GM23338 (cell line): ENCODE results near the gene VRK3. TPM values are rescaled to one million over a fixed set of nuclear protein-coding genes. Genes with fewer than 3 reads are reported as not detected.

ENCODE experiments used
- ATAC-seq: fragments of 200-7000 bp; cut with Tn5 transposase; 3 replicates; pipeline ENCODE4 v1.9.1; 2020
- DNase-seq: peaks from one replicate; pipeline ENCODE4 v3.0.0-alpha.2; 2015; ENCODE audit warnings: low spot score
- H2AFZ ChIP-seq: fragments of 200-600 bp; sonication (generic); 2 replicates; pipeline ENCODE4 v1.8.0; 2016; ENCODE audit warnings: antibody characterized with exemption, mild to moderate bottlenecking, moderate library complexity
- H3F3A ChIP-seq: fragments of 200-600 bp; sonication (generic); replicated peaks from 2 replicates; pipeline ENCODE4 v1.8.0; 2017; ENCODE audit warnings: antibody characterized with exemption, mixed run types, low read depth
- H3K27ac ChIP-seq: fragments of 200-600 bp; sonication (generic); 2 replicates; pipeline ENCODE4 v1.6.1; 2016; ENCODE audit warnings: low read depth
- H3K27me3 ChIP-seq: fragments of 200-600 bp; sonication (generic); 2 replicates; pipeline ENCODE4 v1.8.0; 2016; ENCODE audit warnings: mild to moderate bottlenecking, mixed run types, moderate library complexity; ENCODE audit not compliant: insufficient read depth
- H3K36me3 ChIP-seq: fragments of 200-600 bp; sonication (generic); 2 replicates; pipeline ENCODE4 v1.8.0; 2016; ENCODE audit warnings: mild to moderate bottlenecking; ENCODE audit not compliant: insufficient read depth
- H3K4me1 ChIP-seq: fragments of 200-600 bp; sonication (generic); 2 replicates; pipeline ENCODE4 v1.8.0; 2016; ENCODE audit warnings: mild to moderate bottlenecking, moderate library complexity; ENCODE audit not compliant: insufficient read depth
- H3K4me2 ChIP-seq: fragments of 200-600 bp; sonication (generic); 2 replicates; pipeline ENCODE4 v1.7.1; 2017; ENCODE audit warnings: mixed run types
- H3K4me3 ChIP-seq: fragments of 200-600 bp; sonication (generic); 2 replicates; pipeline ENCODE4 v1.6.1; 2016; ENCODE audit warnings: mixed run types
- H3K79me2 ChIP-seq: fragments of 200-600 bp; sonication (generic); replicated peaks from 2 replicates; pipeline ENCODE4 v1.8.0; 2017; ENCODE audit warnings: mild to moderate bottlenecking; ENCODE audit not compliant: insufficient read depth
- H3K9me2 ChIP-seq: fragments of 200-600 bp; sonication (generic); 2 replicates; pipeline ENCODE4 v1.8.0; 2017; ENCODE audit not compliant: insufficient read depth
- H4K20me1 ChIP-seq: fragments of 200-600 bp; sonication (generic); replicated peaks from 2 replicates; pipeline ENCODE4 v1.8.0; 2017; ENCODE audit warnings: mild to moderate bottlenecking; ENCODE audit not compliant: insufficient read depth
- H3K27ac Mint-ChIP-seq: 2 replicates; pipeline ENCODE4 v1.8.0; 2020; ENCODE audit warnings: inconsistent platforms, mild to moderate bottlenecking, moderate library complexity, mixed read lengths
- H3K27me3 Mint-ChIP-seq: 3 replicates; pipeline ENCODE4 v1.8.0; 2022; ENCODE audit warnings: low read depth, mild to moderate bottlenecking, moderate library complexity, mixed read lengths, inconsistent platforms; ENCODE audit not compliant: insufficient read depth, poor library complexity
- H3K36me3 Mint-ChIP-seq: 3 replicates; pipeline ENCODE4 v1.8.0; 2021; ENCODE audit warnings: low read depth, mild to moderate bottlenecking, inconsistent platforms, moderate library complexity, mixed read lengths
- H3K4me1 Mint-ChIP-seq: 3 replicates; pipeline ENCODE4 v1.8.0; 2020; ENCODE audit warnings: mild to moderate bottlenecking, inconsistent platforms, mixed read lengths
- H3K4me3 Mint-ChIP-seq: 3 replicates; pipeline ENCODE4 v1.8.0; 2021; ENCODE audit warnings: moderate library complexity, mild to moderate bottlenecking, inconsistent platforms, mixed read lengths
- H3K9me3 Mint-ChIP-seq: 3 replicates; pipeline ENCODE4 v1.8.0; 2020; ENCODE audit warnings: moderate library complexity, mild to moderate bottlenecking, inconsistent platforms, mixed read lengths
- EZH2phosphoT487 ChIP-seq: fragments of 200-600 bp; sonication (generic); IDR thresholded peaks from one replicate; pipeline ENCODE4 v1.8.1; 2018; ENCODE audit warnings: antibody characterized with exemption; ENCODE audit not compliant: unreplicated experiment
- JUNB ChIP-seq: IDR thresholded peaks from one replicate; pipeline ENCODE4 v1.6.1; 2016; ENCODE audit warnings: antibody characterized with exemption; ENCODE audit not compliant: unreplicated experiment
- NANOG ChIP-seq: IDR thresholded peaks from 2 replicates; pipeline ENCODE4 v1.6.1; 2016; ENCODE audit warnings: antibody characterized with exemption, borderline replicate concordance
- polyA plus RNA-seq: library from polyadenylated mRNA; unstranded; fragments of >200 nt; fragmentation: Nextera tagmentation; extraction: Ambion mirVana; gene quantifications from 2 replicates; pipeline ENCODE4 v1.2.1, GENCODE V29; 2016
- total RNA-seq: library from RNA; depleted of rRNA; stranded (reverse); fragments of >200 nt; shearing (Covaris generic); gene quantifications from 2 replicates; pipeline ENCODE4 v1.2.3, GENCODE V29; 2014
- TF ChIP-seq, protein P1 (sequence below), 2 experiments: fragments of 200-600 bp in 1 of 2; sonication (generic) in 1 of 2; conservative IDR thresholded peaks; 2 replicates each; pipeline versions ENCODE4 v1.5.1 to v1.6.1; 2016 to 2017; ENCODE audit warnings: antibody characterized with exemption in 2 of 2, low read depth in 2 of 2, mild to moderate bottlenecking in 2 of 2, moderate library complexity in 1 of 2
- TF ChIP-seq, protein P2 (sequence below): fragments of 250-450 bp; sonication (Bioruptor Pico); IDR thresholded peaks from 2 replicates; pipeline ENCODE4 v1.5.0; 2020; ENCODE audit warnings: mild to moderate bottlenecking, moderate library complexity

Gene VRK3
- total and polyA plus RNA-seq, 2 experiments from 2014 or later: 17.4 to 29.1 TPM

DNA sequence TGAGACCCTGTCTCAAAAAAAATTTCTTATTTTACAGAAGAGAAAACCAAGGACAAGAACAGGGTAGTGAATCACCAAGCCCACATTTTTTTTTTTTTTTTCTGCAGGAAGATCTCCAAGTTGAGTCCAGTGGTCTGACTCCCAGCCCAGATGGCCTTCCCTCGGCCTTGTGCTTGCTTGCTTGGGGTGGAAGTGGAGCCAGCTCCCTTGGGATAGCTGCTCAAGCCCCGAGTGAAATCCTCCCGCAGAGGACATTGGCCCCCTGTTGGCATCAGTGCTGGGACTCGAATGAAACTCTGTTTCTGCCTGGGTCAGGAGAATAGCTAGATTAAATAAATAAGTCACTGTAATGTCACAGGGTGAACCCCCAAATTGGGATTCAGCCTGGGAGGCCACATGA, 86.5 kb downstream of the VRK3 start (continued):
- TF ChIP-seq, protein P1, sequence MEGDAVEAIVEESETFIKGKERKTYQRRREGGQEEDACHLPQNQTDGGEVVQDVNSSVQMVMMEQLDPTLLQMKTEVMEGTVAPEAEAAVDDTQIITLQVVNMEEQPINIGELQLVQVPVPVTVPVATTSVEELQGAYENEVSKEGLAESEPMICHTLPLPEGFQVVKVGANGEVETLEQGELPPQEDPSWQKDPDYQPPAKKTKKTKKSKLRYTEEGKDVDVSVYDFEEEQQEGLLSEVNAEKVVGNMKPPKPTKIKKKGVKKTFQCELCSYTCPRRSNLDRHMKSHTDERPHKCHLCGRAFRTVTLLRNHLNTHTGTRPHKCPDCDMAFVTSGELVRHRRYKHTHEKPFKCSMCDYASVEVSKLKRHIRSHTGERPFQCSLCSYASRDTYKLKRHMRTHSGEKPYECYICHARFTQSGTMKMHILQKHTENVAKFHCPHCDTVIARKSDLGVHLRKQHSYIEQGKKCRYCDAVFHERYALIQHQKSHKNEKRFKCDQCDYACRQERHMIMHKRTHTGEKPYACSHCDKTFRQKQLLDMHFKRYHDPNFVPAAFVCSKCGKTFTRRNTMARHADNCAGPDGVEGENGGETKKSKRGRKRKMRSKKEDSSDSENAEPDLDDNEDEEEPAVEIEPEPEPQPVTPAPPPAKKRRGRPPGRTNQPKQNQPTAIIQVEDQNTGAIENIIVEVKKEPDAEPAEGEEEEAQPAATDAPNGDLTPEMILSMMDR (conservative IDR thresholded peaks at IDR 0.05; ENCODE audit: low read depth in 2 of 2): no peak

GRCh38 chr19:49937750-49938381, 87.3 kb downstream of the VRK3 start:
- no peaks in the 10 kb centered on the region for H3K9me3 Mint-ChIP-seq
- Histone ChIP-seq H3K9me2 (no peaks in the 10 kb centered on the region), H3K36me3 (no peaks in the 10 kb centered on the region), H3K4me2 (peak overlapping the region; percentile 79), H3K4me3 (peak overlapping the region; percentile 49), H2AFZ (peak overlapping the region; percentile 61; the same call in 1 of the 2 replicates), H3K79me2 (no peaks in the 10 kb centered on the region), H3K27ac (no peak overlapping the region), H4K20me1 (no peaks in the 10 kb centered on the region), H3F3A (0 out of 2 replicates have a peak, but pooled peaks cover 4% of the 10 kb centered on the region), H3K27me3 (no peaks in the 10 kb centered on the region), H3K4me1 (no peaks in the 10 kb centered on the region; the same call in 1 of the 2 replicates)
- H3K36me3 Mint-ChIP-seq: peaks cover 9% of the 10 kb centered on the region
- H3K4me3 Mint-ChIP-seq: no peak overlapping the region
- DNase-seq (peak; percentile 94), ATAC-seq (peak; percentile 90)
- TF ChIP-seq JUNB: no peak
- TF ChIP-seq, protein P1 (conservative IDR thresholded peaks at IDR 0.05; ENCODE audit: low read depth in 2 of 2): peak; percentile 98 to 99
- no peaks in the 10 kb centered on the region for H3K4me1 Mint-ChIP-seq
- H3K27me3 Mint-ChIP-seq: peaks cover 11% of the 10 kb centered on the region
- no peak overlapping the region for H3K27ac Mint-ChIP-seq

DNA sequence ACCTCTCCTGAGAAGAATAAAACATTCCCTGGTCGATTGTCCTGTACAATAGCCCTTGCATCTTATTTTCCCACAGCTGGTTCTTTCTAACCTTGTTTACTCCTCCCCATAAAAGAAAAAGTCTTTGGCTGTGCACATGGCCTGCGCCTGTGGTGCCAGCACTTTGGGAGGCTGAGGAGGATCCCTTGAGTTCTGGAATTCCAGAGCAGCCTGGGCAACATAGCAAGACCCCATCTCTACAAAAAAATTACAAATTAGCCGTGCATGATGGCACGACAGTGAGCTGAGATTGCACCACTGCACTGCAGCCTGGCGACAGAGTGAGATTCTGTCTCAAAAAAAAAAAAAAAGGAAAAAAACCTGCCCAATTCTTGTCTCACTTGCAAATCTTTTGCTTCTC, 88.6 kb downstream of the VRK3 start:
- Histone ChIP-seq H3K27me3 (no peaks in the 10 kb centered on the region), H3F3A (0 out of 2 replicates have a peak, but pooled peaks cover 4% of the 10 kb centered on the region), H3K27ac (no peak overlapping the region), H3K79me2 (peaks cover 4% of the 10 kb centered on the region; the same call in 1 of the 2 replicates), H4K20me1 (no peaks in the 10 kb centered on the region), H2AFZ (no peak overlapping the region), H3K4me3 (no peak overlapping the region), H3K36me3 (no peaks in the 10 kb centered on the region), H3K9me2 (no peaks in the 10 kb centered on the region), H3K4me1 (no peaks in the 10 kb centered on the region; the same call in 1 of the 2 replicates), H3K4me2 (no peak overlapping the region)
- H3K9me3 Mint-ChIP-seq: peaks cover 3% of the 10 kb centered on the region; the same call in 2 of the 3 replicates
- ATAC-seq (no peak), DNase-seq (no peak)
- H3K27me3 Mint-ChIP-seq: peaks cover 9% of the 10 kb centered on the region
- H3K4me1 Mint-ChIP-seq: peaks cover 4% of the 10 kb centered on the region; the same call in 2 of the 3 replicates
- H3K4me3 Mint-ChIP-seq: no peak overlapping the region
- H3K36me3 Mint-ChIP-seq: peaks cover 16% of the 10 kb centered on the region
- no peak overlapping the region for H3K27ac Mint-ChIP-seq
- TF ChIP-seq, protein P2, sequence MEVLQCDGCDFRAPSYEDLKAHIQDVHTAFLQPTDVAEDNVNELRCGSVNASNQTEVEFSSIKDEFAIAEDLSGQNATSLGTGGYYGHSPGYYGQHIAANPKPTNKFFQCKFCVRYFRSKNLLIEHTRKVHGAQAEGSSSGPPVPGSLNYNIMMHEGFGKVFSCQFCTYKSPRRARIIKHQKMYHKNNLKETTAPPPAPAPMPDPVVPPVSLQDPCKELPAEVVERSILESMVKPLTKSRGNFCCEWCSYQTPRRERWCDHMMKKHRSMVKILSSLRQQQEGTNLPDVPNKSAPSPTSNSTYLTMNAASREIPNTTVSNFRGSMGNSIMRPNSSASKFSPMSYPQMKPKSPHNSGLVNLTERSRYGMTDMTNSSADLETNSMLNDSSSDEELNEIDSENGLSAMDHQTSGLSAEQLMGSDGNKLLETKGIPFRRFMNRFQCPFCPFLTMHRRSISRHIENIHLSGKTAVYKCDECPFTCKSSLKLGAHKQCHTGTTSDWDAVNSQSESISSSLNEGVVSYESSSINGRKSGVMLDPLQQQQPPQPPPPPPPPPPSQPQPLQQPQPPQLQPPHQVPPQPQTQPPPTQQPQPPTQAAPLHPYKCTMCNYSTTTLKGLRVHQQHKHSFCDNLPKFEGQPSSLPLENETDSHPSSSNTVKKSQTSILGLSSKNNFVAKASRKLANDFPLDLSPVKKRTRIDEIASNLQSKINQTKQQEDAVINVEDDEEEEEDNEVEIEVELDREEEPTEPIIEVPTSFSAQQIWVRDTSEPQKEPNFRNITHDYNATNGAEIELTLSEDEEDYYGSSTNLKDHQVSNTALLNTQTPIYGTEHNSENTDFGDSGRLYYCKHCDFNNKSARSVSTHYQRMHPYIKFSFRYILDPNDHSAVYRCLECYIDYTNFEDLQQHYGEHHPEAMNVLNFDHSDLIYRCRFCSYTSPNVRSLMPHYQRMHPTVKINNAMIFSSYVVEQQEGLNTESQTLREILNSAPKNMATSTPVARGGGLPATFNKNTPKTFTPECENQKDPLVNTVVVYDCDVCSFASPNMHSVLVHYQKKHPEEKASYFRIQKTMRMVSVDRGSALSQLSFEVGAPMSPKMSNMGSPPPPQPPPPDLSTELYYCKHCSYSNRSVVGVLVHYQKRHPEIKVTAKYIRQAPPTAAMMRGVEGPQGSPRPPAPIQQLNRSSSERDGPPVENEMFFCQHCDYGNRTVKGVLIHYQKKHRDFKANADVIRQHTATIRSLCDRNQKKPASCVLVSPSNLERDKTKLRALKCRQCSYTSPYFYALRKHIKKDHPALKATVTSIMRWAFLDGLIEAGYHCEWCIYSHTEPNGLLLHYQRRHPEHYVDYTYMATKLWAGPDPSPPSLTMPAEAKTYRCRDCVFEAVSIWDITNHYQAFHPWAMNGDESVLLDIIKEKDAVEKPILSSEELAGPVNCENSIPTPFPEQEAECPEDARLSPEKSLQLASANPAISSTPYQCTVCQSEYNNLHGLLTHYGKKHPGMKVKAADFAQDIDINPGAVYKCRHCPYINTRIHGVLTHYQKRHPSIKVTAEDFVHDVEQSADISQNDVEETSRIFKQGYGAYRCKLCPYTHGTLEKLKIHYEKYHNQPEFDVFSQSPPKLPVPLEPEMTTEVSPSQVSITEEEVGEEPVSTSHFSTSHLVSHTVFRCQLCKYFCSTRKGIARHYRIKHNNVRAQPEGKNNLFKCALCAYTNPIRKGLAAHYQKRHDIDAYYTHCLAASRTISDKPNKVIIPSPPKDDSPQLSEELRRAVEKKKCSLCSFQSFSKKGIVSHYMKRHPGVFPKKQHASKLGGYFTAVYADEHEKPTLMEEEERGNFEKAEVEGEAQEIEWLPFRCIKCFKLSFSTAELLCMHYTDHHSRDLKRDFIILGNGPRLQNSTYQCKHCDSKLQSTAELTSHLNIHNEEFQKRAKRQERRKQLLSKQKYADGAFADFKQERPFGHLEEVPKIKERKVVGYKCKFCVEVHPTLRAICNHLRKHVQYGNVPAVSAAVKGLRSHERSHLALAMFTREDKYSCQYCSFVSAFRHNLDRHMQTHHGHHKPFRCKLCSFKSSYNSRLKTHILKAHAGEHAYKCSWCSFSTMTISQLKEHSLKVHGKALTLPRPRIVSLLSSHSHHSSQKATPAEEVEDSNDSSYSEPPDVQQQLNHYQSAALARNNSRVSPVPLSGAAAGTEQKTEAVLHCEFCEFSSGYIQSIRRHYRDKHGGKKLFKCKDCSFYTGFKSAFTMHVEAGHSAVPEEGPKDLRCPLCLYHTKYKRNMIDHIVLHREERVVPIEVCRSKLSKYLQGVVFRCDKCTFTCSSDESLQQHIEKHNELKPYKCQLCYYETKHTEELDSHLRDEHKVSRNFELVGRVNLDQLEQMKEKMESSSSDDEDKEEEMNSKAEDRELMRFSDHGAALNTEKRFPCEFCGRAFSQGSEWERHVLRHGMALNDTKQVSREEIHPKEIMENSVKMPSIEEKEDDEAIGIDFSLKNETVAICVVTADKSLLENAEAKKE (CRISPR knock-in tag): no peak
- TF ChIP-seq, protein P1 (conservative IDR thresholded peaks at IDR 0.05; ENCODE audit: low read depth in 2 of 2): no peak
- TF ChIP-seq EZH2phosphoT487 (no peak), NANOG (no peak)
